B cell (primary cell): ENCODE measurements around the gene TLE5. TPM values are rescaled to one million over a fixed set of nuclear protein-coding genes. Genes with fewer than 3 reads are reported as not detected.
A peak's percentile ranks its signal among the peaks of the same experiment; 100 is the strongest.

Experiments used
- ATAC-seq: fragments of 200-7000 bp; cut with Tn5 transposase; one replicate; pipeline ENCODE4 v1.10.0; 2021; ENCODE audit warnings: low read depth, mild to moderate bottlenecking, moderate number of reproducible peaks, moderate library complexity
- CTCF ChIA-PET: fragments of 350-600 bp; sonication (Branson Sonifier 250); formaldehyde crosslinking; loops from one replicate; lab custom pipeline; 2021; ENCODE audit warnings: antibody characterized with exemption, inconsistent platforms; lab: Charles Lee
- POLR2A ChIA-PET: fragments of 350-600 bp; sonication (Branson Sonifier 250); formaldehyde crosslinking; loops from one replicate; lab custom pipeline; 2021; ENCODE audit warnings: antibody characterized with exemption; lab: Charles Lee
- DNase-seq: peaks from one replicate; pipeline ENCODE4 v3.0.0; 2013
- H2AFZ ChIP-seq: 2 replicates; pipeline ENCODE4 v1.6.1; 2012; ENCODE audit warnings: mild to moderate bottlenecking, low read depth, low read length; ENCODE audit not compliant: insufficient read depth, poor library complexity, severe bottlenecking
- H3K27ac ChIP-seq, 2 donors: 1 replicate in 1 of 2; 2 replicates in 1 of 2; pipeline ENCODE4 v1.5.1; 2012 to 2013; ENCODE audit warnings: low read length in 2 of 2, mild to moderate bottlenecking in 2 of 2, moderate library complexity in 1 of 2
- H3K27me3 ChIP-seq, 4 experiments: fragments of 200-600 bp in 1 of 4; sonication (generic) in 1 of 4; replicated peaks in 1 of 4; 1 replicate in 2 of 4; 2 replicates in 2 of 4; pipeline versions ENCODE4 v1.6.1 to v1.7.0; 2013 to 2016; ENCODE audit warnings: low read length in 3 of 4, mild to moderate bottlenecking in 2 of 4, mixed read lengths in 1 of 4, moderate library complexity in 1 of 4; ENCODE audit not compliant: insufficient read depth in 4 of 4, control insufficient read depth in 3 of 4; ENCODE audit errors: control extremely low read depth in 1 of 4
- H3K36me3 ChIP-seq, 2 experiments: replicated peaks in 1 of 2; 1 replicate in 1 of 2; 2 replicates in 1 of 2; pipeline versions ENCODE4 v1.6.1 to v1.7.1; 2013; ENCODE audit warnings: low read length in 1 of 2; ENCODE audit not compliant: insufficient read depth in 2 of 2, control insufficient read depth in 1 of 2; ENCODE audit errors: control extremely low read depth in 1 of 2, extremely low read depth in 1 of 2
- H3K4me1 ChIP-seq, 2 donors: fragments of 200-600 bp in 1 of 2; sonication (generic) in 1 of 2; 1 replicate in 1 of 2; 2 replicates in 1 of 2; pipeline versions ENCODE4 v1.5.1 to v1.6.1; 2013 to 2017; ENCODE audit warnings: low read length in 2 of 2; ENCODE audit not compliant: control insufficient read depth in 2 of 2, insufficient read depth in 2 of 2
- H3K4me2 ChIP-seq: replicated peaks from 2 replicates; pipeline ENCODE3; 2012; ENCODE audit warnings: mild to moderate bottlenecking, low read depth, low read length; ENCODE audit not compliant: poor library complexity, severe bottlenecking
- H3K4me3 ChIP-seq, 5 experiments: fragments of 200-600 bp in 1 of 5; sonication (generic) in 1 of 5; 1 replicate in 3 of 5; 2 replicates in 2 of 5; pipeline versions ENCODE4 v1.5.1 to v1.7.0; 2011 to 2016; ENCODE audit warnings: low read length in 4 of 5, mild to moderate bottlenecking in 4 of 5, low read depth in 2 of 5, control low read depth in 1 of 5, moderate library complexity in 1 of 5; ENCODE audit not compliant: insufficient read depth in 1 of 5; ENCODE audit errors: control extremely low read depth in 1 of 5, extremely low read depth in 1 of 5
- H3K79me2 ChIP-seq: fragments of 200-600 bp; sonication (generic); one replicate; pipeline ENCODE4 v1.6.0; 2016; ENCODE audit warnings: low read length; ENCODE audit not compliant: control insufficient read depth, insufficient read depth
- H3K9ac ChIP-seq: fragments of 200-600 bp; sonication (generic); 2 replicates; pipeline ENCODE4 v1.6.1; 2017; ENCODE audit warnings: mild to moderate bottlenecking, low read length, moderate library complexity
- H3K9me3 ChIP-seq, 3 donors: one replicate each; pipeline versions ENCODE4 v1.6.1 to v1.7.1; 2013; ENCODE audit warnings: low read length in 2 of 3; ENCODE audit not compliant: control insufficient read depth in 2 of 3, insufficient read depth in 1 of 3; ENCODE audit errors: control extremely low read depth in 1 of 3
- H4K20me1 ChIP-seq: 2 replicates; pipeline ENCODE4 v1.6.0; 2012; ENCODE audit warnings: mild to moderate bottlenecking, low read length; ENCODE audit not compliant: insufficient read depth, control insufficient read depth, poor library complexity, severe bottlenecking
- H3K27ac Mint-ChIP-seq: one replicate; pipeline ENCODE4 v1.8.0; 2021; ENCODE audit warnings: mixed read lengths
- H3K27me3 Mint-ChIP-seq: one replicate; pipeline ENCODE4 v1.8.0; 2021; ENCODE audit warnings: mixed read lengths
- H3K4me1 Mint-ChIP-seq: one replicate; pipeline ENCODE4 v1.8.0; 2021; ENCODE audit warnings: mixed read lengths
- H3K4me3 Mint-ChIP-seq: one replicate; pipeline ENCODE4 v1.8.0; 2021; ENCODE audit warnings: mixed read lengths
- H3K9me3 Mint-ChIP-seq: one replicate; pipeline ENCODE4 v1.8.0; 2022; ENCODE audit warnings: mixed read lengths; ENCODE audit not compliant: insufficient read depth
- CTCF ChIP-seq: fragments of 200-600 bp; IDR thresholded peaks from one replicate; pipeline ENCODE4 v1.8.0; 2022; ENCODE audit warnings: antibody characterized with exemption, mild to moderate bottlenecking
- EZH2 ChIP-seq: IDR thresholded peaks from 2 replicates; pipeline ENCODE4 v1.6.1; 2012; ENCODE audit warnings: borderline replicate concordance, low read depth, mild to moderate bottlenecking, moderate library complexity, low read length; ENCODE audit not compliant: insufficient read depth, poor library complexity, severe bottlenecking
- WGBS: methylation state at CpG from one replicate; pipeline ENCODE4 v1.1.5; 2013; ENCODE audit warnings: missing lambda C conversion rate; ENCODE audit not compliant: insufficient coverage; 5-methylcytosine and 5-hydroxymethylcytosine counted together
- intact Hi-C: fragments of 100-400 bp; cut with micrococcal nuclease; formaldehyde crosslinking; loops from one replicate; pipeline ENCODE4 v1.10.0; 2022
- polyA plus RNA-seq: library from polyadenylated mRNA; depleted of rRNA; stranded (reverse); fragments of >200 nt; gene quantifications from 2 replicates; pipeline ENCODE4 v1.2.3, GENCODE V29; 2012
- total RNA-seq, 2 donors: library from RNA; stranded (reverse); fragments of 120-200 nt in 1 of 2; gene quantifications; 1 replicate in 1 of 2; 2 replicates in 1 of 2; pipeline versions ENCODE4 v1.2.3 to v1.2.4, GENCODE V29; 2013 to 2022

The TLE5 gene
- total and polyA plus RNA-seq, 2 donors (not counting 1 experiment from before 2014, with no cell fraction given) = 697 to 1,132 TPM

- ChIA-PET POLR2A (interaction anchor here (0.6 to 0.8 kb wide), 4 partner anchors 13 to 430 kb away, joined by 3 to 4 read pairs (median 3); no protein-coding TSS in a partner anchor), CTCF (interaction anchor here (1.0 to 1.5 kb wide), 3 partner anchors 10 to 28 kb away, joined by 3 to 4 read pairs (median 3); no protein-coding TSS in a partner anchor)
- H3K9me3 ChIP-seq = no peaks in the 10 kb centered on the region
- H3K27ac Mint-ChIP-seq = peak overlapping the region; percentile 86
- DNase-seq = peak; percentile 67
- H2AFZ ChIP-seq = peak overlapping the region; percentile 63
- intact Hi-C loops = no loop called here
- no peaks in the 10 kb centered on the region for H3K27me3 ChIP-seq
- TF ChIP-seq CTCF (no peak), EZH2 (no peak)
- H3K4me3 ChIP-seq = peak overlapping the region; percentile 33 to 64 (median 48)
- H3K79me2 ChIP-seq = no peaks in the 10 kb centered on the region
- H4K20me1 ChIP-seq = peaks cover 6% of the 10 kb centered on the region
- peaks cover 0 to 5% of the 10 kb centered on the region in 2 experiments for H3K36me3 ChIP-seq
- 13% methylated on average over 23 of the region's 28 CpGs for WGBS
- H3K4me3 Mint-ChIP-seq = peak overlapping the region; percentile 92
- ATAC-seq = peak; percentile 79
- H3K27ac ChIP-seq = no peak overlapping the region
- peak overlapping the region; percentile 47 for H3K9ac ChIP-seq
- peaks cover 1% of the 10 kb centered on the region for H3K27me3 Mint-ChIP-seq
- H3K4me1 Mint-ChIP-seq = peaks cover 18% of the 10 kb centered on the region
- peaks cover 7 to 18% of the 10 kb centered on the region in 2 donors for H3K4me1 ChIP-seq
- H3K9me3 Mint-ChIP-seq = no peaks in the 10 kb centered on the region
- H3K4me2 ChIP-seq = peak overlapping the region; percentile 74
These were observed 14.7 kb downstream of the TLE5 start for GRCh38 chr19:3047496-3048189.
